ENCODE results near the gene URB2. TPM values are rescaled to one million over a fixed set of nuclear protein-coding genes. Genes with fewer than 3 reads are reported as not detected.

Gene URB2
- total and polyA plus RNA-seq, 4 donors = 6.5 to 11.0 (median 8.0) TPM

DNA sequence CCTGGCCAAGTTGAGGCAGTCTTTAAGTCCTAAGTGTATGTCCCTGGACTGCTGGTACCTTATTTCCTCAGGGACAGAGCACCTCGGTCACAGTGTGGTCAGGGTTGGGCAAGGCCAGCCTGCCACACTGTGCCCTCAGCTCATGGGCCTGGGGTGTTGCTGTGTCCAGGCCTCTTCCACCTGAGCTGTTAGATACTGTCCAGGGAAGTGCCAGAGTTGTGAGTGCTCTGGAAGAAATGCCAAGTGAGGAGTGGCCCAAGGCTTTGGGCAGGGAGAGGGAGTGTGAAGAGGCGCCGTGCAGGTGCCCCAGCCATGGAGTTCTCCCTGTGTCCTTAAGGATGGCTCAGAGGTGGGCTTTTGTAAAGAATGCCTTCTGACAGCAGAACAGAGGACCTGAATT, 15.3 kb downstream of the URB2 start:
- WGBS (ENCODE audit: insufficient coverage) = 91% methylated on average over 1 of the region's 3 CpGs
- Histone ChIP-seq H3K4me3 (ENCODE audit: low read depth, low read length) (no peak overlapping the region), H3K27ac (ENCODE audit: low read depth, low read length) (no peak overlapping the region), H3K4me1 (ENCODE audit: control insufficient read depth, insufficient read depth, low read length) (no peaks in the 10 kb centered on the region), H3K9me3 (ENCODE audit: control insufficient read depth, insufficient read depth, low read length) (no peaks in the 10 kb centered on the region), H3K27me3 (ENCODE audit: control insufficient read depth, insufficient read depth, low read length) (no peaks in the 10 kb centered on the region), H3K36me3 (ENCODE audit: control insufficient read depth, insufficient read depth, low read length) (peaks cover 43% of the 10 kb centered on the region)
- DNase-seq (ENCODE audit: low read depth in 4 of 6, low spot score in 6 of 6) = no peak

DNA sequence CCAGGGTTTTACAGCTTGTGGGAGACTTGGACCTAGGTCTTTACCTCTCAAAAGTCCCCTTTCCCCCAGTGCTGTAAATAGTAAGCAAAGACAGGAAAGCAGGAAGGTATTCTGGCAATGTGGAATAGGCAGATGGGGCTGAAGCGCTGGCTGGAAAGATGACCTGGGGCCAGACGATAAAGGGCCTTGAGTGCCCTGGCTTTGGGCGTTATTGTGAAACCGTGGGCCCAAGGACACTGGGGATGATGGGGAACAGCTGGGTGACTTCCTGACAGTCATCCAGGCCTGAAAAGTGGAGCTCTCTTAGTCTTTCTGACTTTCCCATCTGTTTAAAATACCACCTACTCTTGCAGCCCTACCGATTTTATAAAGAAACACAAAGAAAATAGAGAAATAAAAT, 16.3 kb downstream of the URB2 start:
- H3K27me3 ChIP-seq (ENCODE audit: control insufficient read depth, insufficient read depth, low read length) = no peaks in the 10 kb centered on the region
- no peaks in the 10 kb centered on the region for H3K9me3 ChIP-seq (ENCODE audit: control insufficient read depth, insufficient read depth, low read length)
- H3K4me1 ChIP-seq (ENCODE audit: control insufficient read depth, insufficient read depth, low read length) = no peaks in the 10 kb centered on the region
- 88% methylated on average over 2 of the region's 5 CpGs for WGBS (ENCODE audit: insufficient coverage)
- DNase-seq (ENCODE audit: low read depth in 4 of 6, low spot score in 6 of 6) = no peak
- H3K27ac ChIP-seq (ENCODE audit: low read depth, low read length) = no peak overlapping the region
- no peak overlapping the region for H3K4me3 ChIP-seq (ENCODE audit: low read depth, low read length)
- peaks cover 39% of the 10 kb centered on the region for H3K36me3 ChIP-seq (ENCODE audit: control insufficient read depth, insufficient read depth, low read length)

DNA sequence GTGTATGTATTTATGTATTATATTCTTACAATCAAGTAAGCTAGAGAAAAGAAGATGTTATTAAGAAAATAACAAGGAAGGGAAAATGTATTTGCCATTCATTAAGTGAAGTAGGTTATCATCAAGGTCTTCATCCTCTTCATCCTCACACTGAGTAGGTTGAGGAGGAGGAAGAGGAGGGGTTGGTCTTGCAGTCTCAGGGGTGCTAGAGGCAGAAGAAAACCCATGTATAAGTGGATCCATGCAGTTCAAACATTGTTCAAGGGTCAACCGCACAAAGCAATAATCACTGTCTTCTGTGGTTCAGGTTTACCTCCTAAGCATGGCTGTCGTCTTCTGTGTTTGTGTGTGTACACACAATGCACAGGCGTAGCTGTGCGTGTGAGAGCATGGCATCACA, 16.9 kb downstream of the URB2 start:
- peaks cover 36% of the 10 kb centered on the region for H3K36me3 ChIP-seq (ENCODE audit: control insufficient read depth, insufficient read depth, low read length)
- no peaks in the 10 kb centered on the region for H3K9me3 ChIP-seq (ENCODE audit: control insufficient read depth, insufficient read depth, low read length)
- no peak overlapping the region for H3K27ac ChIP-seq (ENCODE audit: low read depth, low read length)
- no peaks in the 10 kb centered on the region for H3K4me1 ChIP-seq (ENCODE audit: control insufficient read depth, insufficient read depth, low read length)
- H3K4me3 ChIP-seq (ENCODE audit: low read depth, low read length) = no peak overlapping the region
- DNase-seq (ENCODE audit: low read depth in 4 of 6, low spot score in 6 of 6) = no peak
- no peaks in the 10 kb centered on the region for H3K27me3 ChIP-seq (ENCODE audit: control insufficient read depth, insufficient read depth, low read length)
- 98% methylated on average over 4 of the region's 4 CpGs for WGBS (ENCODE audit: insufficient coverage)

GRCh38 chr1:229643996-229644745, 18.1 kb downstream of the URB2 start:
- 87% methylated on average over 6 of the region's 6 CpGs for WGBS (ENCODE audit: insufficient coverage)
- H3K36me3 ChIP-seq (ENCODE audit: control insufficient read depth, insufficient read depth, low read length) = peaks cover 32% of the 10 kb centered on the region

DNA sequence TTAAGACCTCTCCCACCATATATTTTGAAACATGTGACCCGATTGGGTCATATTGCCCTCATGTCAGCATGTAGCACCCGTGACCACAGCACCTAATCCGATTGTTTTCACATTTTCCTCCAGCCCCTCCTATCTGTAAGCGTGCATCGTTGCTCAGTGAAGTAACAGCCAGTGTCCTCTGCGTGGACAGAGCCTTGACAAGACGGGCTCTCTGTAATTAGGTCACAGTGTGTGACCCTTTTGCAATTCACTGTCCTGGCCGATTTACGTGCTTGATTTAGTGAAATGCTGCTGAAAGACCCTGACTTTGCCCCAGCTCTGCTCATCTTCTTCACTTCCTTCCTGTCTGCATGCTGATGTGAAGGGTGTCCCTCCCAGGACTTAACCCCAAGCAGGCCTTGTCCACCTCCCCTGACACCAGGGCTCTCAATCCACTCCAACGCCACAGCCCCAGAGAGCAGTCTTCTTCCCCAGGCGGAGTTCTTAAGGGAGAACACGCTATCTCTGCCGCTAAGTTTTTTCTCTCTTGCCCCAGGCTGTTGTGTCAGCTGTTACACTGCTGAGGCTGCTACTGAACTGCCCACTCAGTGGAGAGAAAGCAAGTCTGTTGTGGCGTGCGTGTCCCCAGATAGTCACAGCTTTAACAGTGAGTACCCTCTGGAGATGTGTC, 19.4 kb downstream of the URB2 start:
- no peak for DNase-seq (ENCODE audit: low read depth in 4 of 6, low spot score in 6 of 6)
- H3K9me3 ChIP-seq (ENCODE audit: control insufficient read depth, insufficient read depth, low read length) = no peaks in the 10 kb centered on the region
- 90% methylated on average over 11 of the region's 15 CpGs for WGBS (ENCODE audit: insufficient coverage)
- no peaks in the 10 kb centered on the region for H3K27me3 ChIP-seq (ENCODE audit: control insufficient read depth, insufficient read depth, low read length)
- H3K4me1 ChIP-seq (ENCODE audit: control insufficient read depth, insufficient read depth, low read length) = no peaks in the 10 kb centered on the region
- H3K4me3 ChIP-seq (ENCODE audit: low read depth, low read length) = no peak overlapping the region
- H3K27ac ChIP-seq (ENCODE audit: low read depth, low read length) = no peak overlapping the region
- peaks cover 32% of the 10 kb centered on the region for H3K36me3 ChIP-seq (ENCODE audit: control insufficient read depth, insufficient read depth, low read length)

More at GRCh38 chr1:229643996-229644745, 18.1 kb downstream of the URB2 start:
- DNase-seq (ENCODE audit: low read depth in 4 of 6, low spot score in 6 of 6) = no peak
- Histone ChIP-seq H3K27ac (ENCODE audit: low read depth, low read length) (no peak overlapping the region), H3K4me3 (ENCODE audit: low read depth, low read length) (no peak overlapping the region), H3K9me3 (ENCODE audit: control insufficient read depth, insufficient read depth, low read length) (no peaks in the 10 kb centered on the region), H3K27me3 (ENCODE audit: control insufficient read depth, insufficient read depth, low read length) (no peaks in the 10 kb centered on the region), H3K4me1 (ENCODE audit: control insufficient read depth, insufficient read depth, low read length) (no peaks in the 10 kb centered on the region)

DNA sequence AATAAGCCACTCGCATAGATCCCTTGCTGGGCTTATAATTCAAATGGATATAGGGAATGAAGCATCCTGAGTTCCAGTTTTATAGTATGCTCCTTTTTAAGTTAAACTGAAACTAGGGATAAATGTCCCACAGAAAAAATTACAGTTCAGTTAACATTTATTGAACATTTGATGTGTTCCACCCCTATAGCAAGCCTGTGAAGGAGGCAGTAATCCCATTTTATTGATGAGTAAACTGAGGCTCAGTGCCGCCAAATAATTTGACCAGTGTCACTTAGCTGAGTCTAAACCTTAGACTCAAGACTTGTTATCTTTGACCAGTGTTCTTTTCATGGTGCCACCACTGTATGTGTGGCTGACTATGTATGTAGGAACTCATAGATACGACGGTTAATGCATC, 22.4 kb downstream of the URB2 start:
- Histone ChIP-seq H3K4me3 (ENCODE audit: low read depth, low read length) (no peak overlapping the region), H3K36me3 (ENCODE audit: control insufficient read depth, insufficient read depth, low read length) (peaks cover 33% of the 10 kb centered on the region), H3K9me3 (ENCODE audit: control insufficient read depth, insufficient read depth, low read length) (no peaks in the 10 kb centered on the region), H3K27ac (ENCODE audit: low read depth, low read length) (no peak overlapping the region), H3K4me1 (ENCODE audit: control insufficient read depth, insufficient read depth, low read length) (no peaks in the 10 kb centered on the region), H3K27me3 (ENCODE audit: control insufficient read depth, insufficient read depth, low read length) (no peaks in the 10 kb centered on the region)
- no peak for DNase-seq (ENCODE audit: low read depth in 4 of 6, low spot score in 6 of 6)
- WGBS (ENCODE audit: insufficient coverage) = 94% methylated on average over 3 of the region's 4 CpGs

GRCh38 chr1:229650045-229650444, 24.0 kb downstream of the URB2 start:
- Histone ChIP-seq H3K27me3 (ENCODE audit: control insufficient read depth, insufficient read depth, low read length) (no peaks in the 10 kb centered on the region), H3K4me1 (ENCODE audit: control insufficient read depth, insufficient read depth, low read length) (no peaks in the 10 kb centered on the region), H3K36me3 (ENCODE audit: control insufficient read depth, insufficient read depth, low read length) (peaks cover 23% of the 10 kb centered on the region), H3K9me3 (ENCODE audit: control insufficient read depth, insufficient read depth, low read length) (no peaks in the 10 kb centered on the region), H3K4me3 (ENCODE audit: low read depth, low read length) (no peak overlapping the region), H3K27ac (ENCODE audit: low read depth, low read length) (no peak overlapping the region)
- WGBS (ENCODE audit: insufficient coverage) = 80% methylated on average over 1 of the region's 4 CpGs
- no peak for DNase-seq (ENCODE audit: low read depth in 4 of 6, low spot score in 6 of 6)

DNA sequence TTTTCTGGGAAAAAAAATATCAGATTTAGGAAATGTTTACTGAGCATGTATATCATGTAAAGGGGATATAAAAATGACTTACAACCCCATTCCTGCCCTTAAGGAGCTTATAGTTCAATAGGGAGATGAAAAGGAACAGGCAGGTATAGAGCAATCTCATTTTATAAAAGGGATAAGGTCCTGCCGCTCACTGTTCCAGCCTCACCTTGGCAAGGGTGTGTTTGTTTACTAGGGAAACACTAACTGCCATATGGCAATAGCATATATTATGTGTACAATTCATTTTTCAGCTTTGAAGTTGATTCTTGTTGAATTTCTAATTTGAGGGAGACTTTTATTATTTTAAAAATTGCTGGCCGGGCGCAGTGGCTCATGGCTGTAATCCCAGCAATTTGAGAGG, 25.5 kb downstream of the URB2 start:
- no peaks in the 10 kb centered on the region for H3K9me3 ChIP-seq (ENCODE audit: control insufficient read depth, insufficient read depth, low read length)
- H3K36me3 ChIP-seq (ENCODE audit: control insufficient read depth, insufficient read depth, low read length) = peaks cover 16% of the 10 kb centered on the region
- WGBS (ENCODE audit: insufficient coverage) = no CpG with 5 or more reads among the region's 3 CpGs
- no peaks in the 10 kb centered on the region for H3K27me3 ChIP-seq (ENCODE audit: control insufficient read depth, insufficient read depth, low read length)
- no peak overlapping the region for H3K27ac ChIP-seq (ENCODE audit: low read depth, low read length)
- DNase-seq (ENCODE audit: low read depth in 4 of 6, low spot score in 6 of 6) = no peak
- H3K4me1 ChIP-seq (ENCODE audit: control insufficient read depth, insufficient read depth, low read length) = no peaks in the 10 kb centered on the region
- no peak overlapping the region for H3K4me3 ChIP-seq (ENCODE audit: low read depth, low read length)

DNA sequence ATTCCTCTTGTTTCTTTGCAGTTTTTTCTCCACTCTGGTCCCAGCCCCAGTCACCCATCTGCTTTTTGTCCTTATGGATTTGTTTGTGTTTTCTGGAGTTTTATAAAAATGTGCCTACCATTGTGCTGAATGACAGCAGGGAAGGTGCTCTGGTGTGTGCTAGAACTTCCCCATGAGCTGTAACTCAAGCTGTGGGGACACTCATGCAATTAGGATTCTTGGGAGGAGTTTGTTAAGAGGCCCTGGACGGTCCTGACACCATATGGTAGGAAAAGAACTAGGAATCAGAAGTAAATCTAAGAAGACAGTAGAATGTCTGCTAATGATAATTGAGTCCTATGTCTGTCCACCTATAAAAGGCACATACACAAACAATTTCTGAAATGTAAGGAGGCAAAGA, 27.4 kb downstream of the URB2 start:
- no peaks in the 10 kb centered on the region for H3K27me3 ChIP-seq (ENCODE audit: control insufficient read depth, insufficient read depth, low read length)
- H3K9me3 ChIP-seq (ENCODE audit: control insufficient read depth, insufficient read depth, low read length) = no peaks in the 10 kb centered on the region
- no peak overlapping the region for H3K27ac ChIP-seq (ENCODE audit: low read depth, low read length)
- no peak overlapping the region for H3K4me3 ChIP-seq (ENCODE audit: low read depth, low read length)
- DNase-seq (ENCODE audit: low read depth in 4 of 6, low spot score in 6 of 6) = no peak
- WGBS (ENCODE audit: insufficient coverage) = no CpG with 5 or more reads among the region's 1 CpG
- no peaks in the 10 kb centered on the region for H3K4me1 ChIP-seq (ENCODE audit: control insufficient read depth, insufficient read depth, low read length)
- H3K36me3 ChIP-seq (ENCODE audit: control insufficient read depth, insufficient read depth, low read length) = peaks cover 8% of the 10 kb centered on the region

DNA sequence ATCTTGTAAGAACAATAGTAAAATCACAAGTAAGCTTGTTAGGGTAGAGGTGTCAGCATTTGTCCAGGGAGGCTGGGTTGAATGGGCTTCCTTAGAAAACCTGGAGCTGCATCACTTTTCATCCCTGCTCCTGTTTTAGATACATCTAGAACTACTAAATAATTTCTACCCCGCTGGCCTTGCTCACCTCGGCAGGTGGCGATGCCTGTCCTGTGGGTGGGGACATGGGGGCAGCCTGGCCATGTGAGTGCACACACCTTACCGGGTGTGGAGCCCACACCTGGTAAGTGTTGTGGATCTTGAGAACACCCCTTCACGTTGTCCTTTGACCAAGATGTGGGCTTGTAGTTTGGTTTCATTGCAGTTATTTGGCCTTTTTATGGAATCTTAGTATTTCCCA, 29.7 kb downstream of the URB2 start:
- Histone ChIP-seq H3K9me3 (ENCODE audit: control insufficient read depth, insufficient read depth, low read length) (no peaks in the 10 kb centered on the region), H3K27ac (ENCODE audit: low read depth, low read length) (no peak overlapping the region), H3K4me1 (ENCODE audit: control insufficient read depth, insufficient read depth, low read length) (no peaks in the 10 kb centered on the region), H3K36me3 (ENCODE audit: control insufficient read depth, insufficient read depth, low read length) (peaks cover 15% of the 10 kb centered on the region), H3K27me3 (ENCODE audit: control insufficient read depth, insufficient read depth, low read length) (no peaks in the 10 kb centered on the region), H3K4me3 (ENCODE audit: low read depth, low read length) (no peak overlapping the region)
- WGBS (ENCODE audit: insufficient coverage) = 97% methylated on average over 3 of the region's 5 CpGs
- DNase-seq (ENCODE audit: low read depth in 4 of 6, low spot score in 6 of 6) = no peak
